Stimulated activated effector memory CD8-positive, alpha-beta T cell treated with anti-CD3 and anti-CD28 coated beads, Interleukin-12 subunit alpha, Interleukin-12 subunit beta, amount 100 ng/mL, for 72 hours (primary cell): Measurements from ENCODE around the gene MUSTN1.
A peak's percentile ranks its signal among the peaks of the same experiment; 100 is the strongest.

ENCODE experiments used
- ATAC-seq: fragments of 150-1000 bp; cut with Tn5 transposase; 2 replicates; pipeline ENCODE4 v1.10.0; 2021
- DNase-seq, 2 donors: peaks; one replicate each; pipeline ENCODE4 v3.0.0; 2021 to 2022; ENCODE audit warnings: low spot score in 2 of 2
- H3K27ac Mint-ChIP-seq: one replicate; pipeline ENCODE4 v1.8.0; 2022; ENCODE audit warnings: mild to moderate bottlenecking, mixed read lengths
- H3K36me3 Mint-ChIP-seq: one replicate; pipeline ENCODE4 v1.8.0; 2022; ENCODE audit warnings: mild to moderate bottlenecking, mixed read lengths
- H3K4me1 Mint-ChIP-seq: one replicate; pipeline ENCODE4 v1.8.0; 2022; ENCODE audit warnings: mixed read lengths
- H3K4me3 Mint-ChIP-seq: one replicate; pipeline ENCODE4 v1.8.0; 2022; ENCODE audit warnings: mild to moderate bottlenecking, mixed read lengths
- H3K9me3 Mint-ChIP-seq: one replicate; pipeline ENCODE4 v1.8.0; 2022; ENCODE audit warnings: mixed read lengths

Gene MUSTN1

DNA sequence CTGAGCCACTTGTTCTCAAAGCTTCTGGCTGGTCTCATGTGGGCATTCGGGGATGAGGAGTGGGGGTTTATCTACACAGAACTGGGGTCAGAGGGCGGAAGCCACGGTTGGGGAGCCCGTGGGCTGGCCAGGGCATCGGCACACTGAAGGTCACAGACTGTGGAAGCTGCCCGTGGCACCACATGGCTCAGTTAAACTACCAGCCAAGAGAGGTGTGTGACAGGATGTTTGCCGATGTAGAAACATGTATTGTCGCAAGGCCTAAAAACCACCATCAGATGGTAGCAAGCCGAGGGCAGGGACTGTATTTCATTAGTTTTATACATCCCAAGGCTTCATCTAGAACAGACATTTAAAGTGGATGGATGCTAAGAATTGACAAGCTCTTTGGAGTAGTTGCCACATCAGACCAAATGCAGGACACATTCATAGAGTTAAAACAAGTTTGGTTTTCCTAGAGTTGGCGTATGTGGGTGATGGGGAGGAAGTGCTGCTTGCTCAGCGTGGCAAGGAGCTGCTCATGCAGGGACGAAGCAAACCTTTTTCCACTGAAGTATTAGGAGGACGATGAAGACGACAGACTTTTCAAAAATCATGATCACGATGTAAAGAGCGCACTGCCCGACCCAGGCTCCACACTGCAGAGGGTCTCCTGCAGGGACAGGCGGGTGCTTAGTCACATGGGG, 9.6 kb upstream of the MUSTN1 start:
- DNase-seq: no peak
- ATAC-seq: no peak
- Mint-ChIP-seq H3K9me3 (no peaks in the 10 kb centered on the region), H3K4me3 (no peak overlapping the region), H3K4me1 (peaks cover 25% of the 10 kb centered on the region), H3K27ac (no peak overlapping the region), H3K36me3 (peaks cover 4% of the 10 kb centered on the region)

DNA sequence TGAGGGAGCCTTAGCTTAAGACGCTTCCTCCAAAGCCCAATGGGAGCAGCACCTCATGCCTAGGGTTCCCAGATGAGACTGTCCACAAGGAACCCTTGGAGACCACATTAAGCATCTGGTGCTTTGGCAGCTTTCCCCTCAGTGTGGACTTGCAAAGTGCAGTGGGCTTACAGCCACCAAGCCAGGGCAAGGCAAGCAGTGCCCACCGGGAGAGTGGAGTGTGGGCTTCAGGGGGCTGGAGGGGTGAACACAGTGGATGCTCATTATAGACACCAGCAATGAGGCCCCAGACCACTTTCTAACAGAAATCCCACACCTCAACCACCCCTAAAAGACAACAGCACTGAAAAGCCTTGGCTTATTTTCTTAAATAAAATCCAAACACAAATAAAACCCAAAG, 9.1 kb upstream of the MUSTN1 start:
- H3K4me1 Mint-ChIP-seq: peaks cover 31% of the 10 kb centered on the region
- DNase-seq: no peak
- no peak for ATAC-seq
- no peak overlapping the region for H3K4me3 Mint-ChIP-seq
- peaks cover 4% of the 10 kb centered on the region for H3K36me3 Mint-ChIP-seq
- no peak overlapping the region for H3K27ac Mint-ChIP-seq
- no peaks in the 10 kb centered on the region for H3K9me3 Mint-ChIP-seq

DNA sequence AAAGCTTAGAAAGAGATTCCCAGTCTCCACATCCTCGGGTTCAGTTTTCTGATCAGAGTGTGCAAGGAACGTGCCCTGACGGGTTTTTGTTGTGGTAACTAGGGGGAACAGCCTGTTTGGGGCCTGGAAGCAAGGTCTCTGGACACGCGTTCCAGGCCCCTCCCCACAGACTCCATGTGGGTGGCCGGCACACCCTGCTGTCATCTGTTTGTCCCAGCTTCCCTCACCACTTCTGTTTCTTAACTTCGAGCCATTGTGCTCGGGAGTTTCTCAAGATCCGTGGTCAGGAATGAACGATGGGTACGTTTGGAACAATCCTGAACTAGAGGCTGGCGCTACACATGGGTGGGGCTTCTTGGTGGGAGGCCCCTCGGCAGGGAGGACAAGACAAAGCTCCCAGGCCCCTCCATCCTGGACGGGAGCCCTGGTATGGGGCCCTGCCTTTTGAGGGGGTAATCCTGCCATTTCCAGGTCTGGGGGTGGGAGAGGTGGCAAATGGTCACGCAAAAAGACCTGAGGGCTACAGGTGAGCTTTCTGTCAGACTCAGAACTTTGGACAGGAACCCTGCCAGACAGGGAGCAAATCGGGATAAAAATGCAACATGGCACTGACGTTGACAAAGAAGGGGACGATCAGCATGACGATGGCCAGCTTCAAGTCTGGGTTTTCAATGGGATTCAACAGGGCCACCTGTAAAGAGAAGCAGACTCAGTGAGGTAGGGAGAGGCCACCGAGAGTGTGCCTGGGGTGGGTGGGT, 8.5 kb upstream of the MUSTN1 start:
- DNase-seq (no peak), ATAC-seq (no peak)
- Mint-ChIP-seq H3K36me3 (peaks cover 4% of the 10 kb centered on the region), H3K27ac (peak overlapping the region; percentile 48), H3K4me1 (peaks cover 37% of the 10 kb centered on the region), H3K4me3 (no peak overlapping the region), H3K9me3 (no peaks in the 10 kb centered on the region)

DNA sequence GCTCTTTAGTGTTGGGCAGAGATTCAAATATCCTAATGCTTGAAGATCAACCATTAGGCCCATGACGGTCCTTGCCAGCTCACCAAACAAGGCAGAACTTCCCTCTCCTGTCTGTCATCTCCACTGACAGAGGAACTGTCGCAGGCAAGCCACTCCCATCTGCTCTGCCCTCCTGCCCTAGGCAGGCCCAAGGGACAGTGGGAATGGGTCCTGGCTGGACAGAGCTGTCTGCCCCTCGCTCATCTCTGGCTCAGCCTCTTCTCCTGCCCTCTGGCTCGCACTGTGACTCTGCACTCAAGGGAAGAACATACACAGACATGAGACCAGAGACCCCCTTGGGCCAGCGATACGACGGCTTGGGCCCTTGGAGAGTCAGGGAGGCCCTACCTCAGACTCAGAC, 7.6 kb upstream of the MUSTN1 start:
- H3K36me3 Mint-ChIP-seq: peaks cover 8% of the 10 kb centered on the region
- no peak overlapping the region for H3K27ac Mint-ChIP-seq
- peaks cover 45% of the 10 kb centered on the region for H3K4me1 Mint-ChIP-seq
- no peaks in the 10 kb centered on the region for H3K9me3 Mint-ChIP-seq
- DNase-seq (no peak), ATAC-seq (no peak)
- H3K4me3 Mint-ChIP-seq: no peak overlapping the region

DNA sequence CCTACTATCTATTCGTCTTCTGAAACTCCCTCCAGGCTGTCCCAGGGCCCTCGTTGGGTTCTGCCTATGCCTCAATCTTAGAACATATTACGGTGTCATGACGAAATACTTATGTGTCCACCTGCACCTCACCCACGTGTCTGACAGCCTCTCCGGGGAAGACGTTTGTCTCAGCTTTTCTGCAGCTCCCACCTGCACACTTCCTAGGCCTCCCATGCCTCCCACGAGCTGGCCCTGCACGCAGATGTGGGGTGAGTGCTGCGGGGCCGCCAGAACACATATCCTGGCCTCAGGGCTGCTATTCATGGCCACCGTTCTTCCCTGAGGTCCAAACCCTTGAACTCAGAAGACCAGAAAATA, 7.1 kb upstream of the MUSTN1 start:
- Mint-ChIP-seq H3K4me1 (peaks cover 48% of the 10 kb centered on the region), H3K36me3 (peaks cover 11% of the 10 kb centered on the region), H3K27ac (no peak overlapping the region), H3K4me3 (no peak overlapping the region), H3K9me3 (no peaks in the 10 kb centered on the region)
- no peak for DNase-seq
- no peak for ATAC-seq

DNA sequence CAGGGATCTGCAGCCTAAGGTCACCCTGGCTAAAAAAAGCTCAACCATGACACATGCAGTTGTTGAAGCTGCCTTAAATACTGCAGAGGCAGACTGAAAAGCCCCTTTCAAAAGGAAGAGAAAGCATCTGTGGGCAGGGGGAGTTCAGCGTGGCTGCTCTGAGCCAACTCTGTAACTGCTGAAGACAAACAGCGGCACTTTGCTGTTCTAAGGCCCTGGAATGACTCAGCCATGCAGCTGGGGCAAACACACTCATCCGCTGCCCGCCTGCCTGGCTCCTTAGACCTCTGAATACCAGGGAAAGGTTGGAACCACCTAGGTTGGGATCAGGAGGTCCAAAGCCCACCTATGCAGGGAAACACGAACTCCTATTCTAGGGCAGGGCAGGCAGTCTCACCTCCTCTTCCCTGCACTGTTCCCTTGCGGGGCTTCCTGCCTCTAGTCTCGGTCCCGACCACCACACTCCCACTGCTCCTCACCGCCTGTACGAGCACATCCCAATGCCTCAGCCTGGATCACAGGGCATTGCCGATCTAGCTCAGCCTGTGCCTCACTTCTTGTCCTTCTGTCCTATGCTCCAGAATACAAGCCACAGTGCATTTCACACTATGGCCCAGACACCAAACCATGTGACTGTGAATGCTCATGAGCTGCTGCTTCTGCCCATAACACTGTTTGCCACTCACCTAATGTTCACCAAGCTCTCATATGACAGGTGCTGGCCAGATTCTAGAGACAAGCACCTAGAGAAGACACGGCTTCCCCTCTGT, 6.6 kb upstream of the MUSTN1 start:
- ATAC-seq: no peak
- DNase-seq: no peak
- no peak overlapping the region for H3K27ac Mint-ChIP-seq
- no peak overlapping the region for H3K4me3 Mint-ChIP-seq
- H3K4me1 Mint-ChIP-seq: peaks cover 53% of the 10 kb centered on the region
- H3K9me3 Mint-ChIP-seq: no peaks in the 10 kb centered on the region
- H3K36me3 Mint-ChIP-seq: peaks cover 15% of the 10 kb centered on the region

DNA sequence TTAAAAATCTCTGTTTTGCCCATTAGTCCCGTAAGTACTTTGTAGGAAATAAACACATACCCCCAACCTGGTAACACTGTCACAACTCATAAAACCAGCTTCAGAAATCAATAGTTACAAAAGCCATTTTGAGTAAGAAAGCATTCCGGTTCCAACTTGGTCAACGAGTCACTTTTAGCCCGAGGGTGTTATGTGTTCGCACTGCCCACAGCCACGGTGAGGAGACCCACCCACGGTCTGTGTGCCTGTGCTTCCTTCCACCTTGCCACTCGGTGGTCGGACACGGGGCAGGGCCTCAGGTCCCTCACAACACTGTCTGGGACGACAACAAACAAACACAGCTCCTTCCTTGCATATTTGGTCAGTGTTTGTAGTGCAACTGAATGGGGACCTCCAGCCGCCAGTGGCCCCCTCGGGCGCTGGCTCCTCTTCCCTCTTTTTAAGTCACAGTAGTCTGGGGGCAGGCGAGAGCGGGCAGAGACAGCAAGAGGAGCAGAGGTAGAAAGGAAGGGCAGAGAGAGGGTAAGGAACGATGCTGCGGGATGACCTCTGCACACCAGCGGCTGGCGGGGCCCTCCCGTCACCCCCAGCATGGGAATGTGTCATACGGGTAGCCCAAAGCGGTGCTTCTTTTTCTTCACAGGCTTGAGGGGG, 5.2 kb upstream of the MUSTN1 start:
- Mint-ChIP-seq H3K4me1 (peaks cover 53% of the 10 kb centered on the region), H3K4me3 (no peak overlapping the region), H3K27ac (no peak overlapping the region), H3K9me3 (no peaks in the 10 kb centered on the region), H3K36me3 (peaks cover 15% of the 10 kb centered on the region)
- no peak for DNase-seq
- peak; percentile 5 for ATAC-seq

DNA sequence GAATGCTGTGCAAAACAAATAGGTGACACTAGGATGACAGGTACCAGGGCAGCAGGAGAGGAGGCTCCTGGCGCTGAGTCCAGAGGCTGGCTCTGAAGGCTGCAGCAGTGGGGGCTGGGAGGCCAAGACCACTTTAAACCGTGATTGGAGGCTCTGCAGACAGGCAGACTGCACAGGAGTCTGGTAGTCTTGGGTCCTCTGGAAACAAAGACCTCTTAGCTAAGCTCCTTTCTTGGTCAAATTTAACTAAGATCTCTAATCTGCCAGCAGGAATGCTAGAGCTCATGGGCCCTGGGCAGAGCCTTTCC, 4.4 kb upstream of the MUSTN1 start:
- H3K27ac Mint-ChIP-seq: peak overlapping the region; percentile 79
- ATAC-seq (no peak), DNase-seq (no peak)
- no peaks in the 10 kb centered on the region for H3K9me3 Mint-ChIP-seq
- H3K4me1 Mint-ChIP-seq: peaks cover 53% of the 10 kb centered on the region
- H3K36me3 Mint-ChIP-seq: peaks cover 15% of the 10 kb centered on the region
- no peak overlapping the region for H3K4me3 Mint-ChIP-seq

DNA sequence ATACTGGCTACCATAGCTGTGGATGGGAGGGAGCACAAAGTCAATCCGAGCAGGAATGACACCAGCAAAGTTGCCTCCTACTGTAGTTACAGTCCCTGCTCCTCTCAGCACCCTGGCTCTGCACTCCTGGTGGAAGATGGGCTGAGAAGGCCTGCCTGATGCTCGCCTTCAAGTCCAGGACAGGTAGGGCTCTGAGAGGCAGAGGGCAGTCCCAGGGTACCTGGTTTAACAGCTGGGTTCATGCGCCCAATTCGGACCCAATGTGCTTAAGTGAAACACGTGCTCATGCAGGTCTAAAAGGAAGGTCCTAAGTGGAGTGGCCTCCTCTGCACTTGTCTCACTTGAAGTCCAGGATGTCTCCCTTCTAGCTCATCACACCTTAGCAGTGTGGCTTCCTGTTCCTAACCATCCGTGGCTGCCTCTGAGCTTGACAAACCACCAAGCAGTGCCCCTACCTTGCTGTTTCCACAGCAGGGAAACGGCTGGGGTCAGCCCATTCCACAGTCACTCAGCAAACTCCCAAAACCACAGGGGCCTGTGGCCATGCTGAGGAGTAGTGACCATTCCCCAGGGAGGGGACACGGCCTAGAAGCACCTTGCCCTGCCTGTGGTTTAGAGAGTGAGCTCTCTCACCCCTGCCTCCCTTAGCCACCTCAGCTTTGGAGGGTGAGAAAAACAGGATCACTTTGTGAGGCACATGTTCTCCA, 3.9 kb upstream of the MUSTN1 start:
- no peak for DNase-seq
- Mint-ChIP-seq H3K4me1 (peaks cover 53% of the 10 kb centered on the region), H3K4me3 (no peak overlapping the region), H3K36me3 (peaks cover 15% of the 10 kb centered on the region), H3K9me3 (no peaks in the 10 kb centered on the region), H3K27ac (peak overlapping the region; percentile 79)
- ATAC-seq: peak; percentile 82

DNA sequence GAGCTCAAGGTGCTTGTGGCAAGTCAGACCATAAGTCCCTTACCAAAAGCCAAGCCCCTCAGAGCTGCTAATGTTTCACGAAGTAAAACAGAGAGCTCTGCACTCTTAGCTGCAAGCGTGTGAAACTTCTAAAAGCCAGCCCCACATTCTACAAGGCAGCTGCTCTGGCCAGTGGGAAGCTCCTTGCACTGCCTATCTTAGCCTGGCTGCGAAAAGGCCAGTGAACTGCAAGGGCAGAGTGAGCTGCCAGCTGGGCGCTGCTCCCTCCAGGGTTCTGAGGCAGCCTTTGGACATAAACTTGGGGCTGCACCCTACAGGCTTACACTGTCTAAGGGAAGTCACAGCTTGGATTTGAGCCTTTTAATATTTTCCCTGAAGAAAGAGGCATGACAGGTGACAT, 2.2 kb upstream of the MUSTN1 start:
- peaks cover 52% of the 10 kb centered on the region for H3K4me1 Mint-ChIP-seq
- no peak overlapping the region for H3K27ac Mint-ChIP-seq
- ATAC-seq (no peak), DNase-seq (no peak)
- H3K4me3 Mint-ChIP-seq: no peak overlapping the region
- no peaks in the 10 kb centered on the region for H3K9me3 Mint-ChIP-seq
- peaks cover 15% of the 10 kb centered on the region for H3K36me3 Mint-ChIP-seq

DNA sequence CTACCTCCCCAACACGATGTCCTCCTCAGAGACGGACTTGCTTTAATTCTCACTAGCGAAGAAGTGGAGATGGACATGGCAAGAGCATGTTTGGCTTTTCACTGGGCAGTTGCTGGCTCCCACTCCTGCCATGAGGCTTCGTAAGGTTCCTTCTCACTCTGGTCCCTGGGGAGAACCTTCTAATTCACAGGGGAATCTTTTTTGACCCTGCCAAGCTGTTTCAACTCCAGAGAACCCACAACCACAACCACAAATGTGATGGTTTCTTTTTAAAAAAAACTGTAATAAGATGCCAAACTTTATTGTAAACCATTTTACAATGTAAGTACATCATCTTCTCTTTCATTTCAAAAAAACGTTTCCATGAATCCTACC, 1.6 kb upstream of the MUSTN1 start:
- Mint-ChIP-seq H3K4me3 (no peak overlapping the region), H3K36me3 (peaks cover 15% of the 10 kb centered on the region), H3K4me1 (peaks cover 48% of the 10 kb centered on the region), H3K27ac (no peak overlapping the region), H3K9me3 (no peaks in the 10 kb centered on the region)
- DNase-seq (no peak), ATAC-seq (no peak)

DNA sequence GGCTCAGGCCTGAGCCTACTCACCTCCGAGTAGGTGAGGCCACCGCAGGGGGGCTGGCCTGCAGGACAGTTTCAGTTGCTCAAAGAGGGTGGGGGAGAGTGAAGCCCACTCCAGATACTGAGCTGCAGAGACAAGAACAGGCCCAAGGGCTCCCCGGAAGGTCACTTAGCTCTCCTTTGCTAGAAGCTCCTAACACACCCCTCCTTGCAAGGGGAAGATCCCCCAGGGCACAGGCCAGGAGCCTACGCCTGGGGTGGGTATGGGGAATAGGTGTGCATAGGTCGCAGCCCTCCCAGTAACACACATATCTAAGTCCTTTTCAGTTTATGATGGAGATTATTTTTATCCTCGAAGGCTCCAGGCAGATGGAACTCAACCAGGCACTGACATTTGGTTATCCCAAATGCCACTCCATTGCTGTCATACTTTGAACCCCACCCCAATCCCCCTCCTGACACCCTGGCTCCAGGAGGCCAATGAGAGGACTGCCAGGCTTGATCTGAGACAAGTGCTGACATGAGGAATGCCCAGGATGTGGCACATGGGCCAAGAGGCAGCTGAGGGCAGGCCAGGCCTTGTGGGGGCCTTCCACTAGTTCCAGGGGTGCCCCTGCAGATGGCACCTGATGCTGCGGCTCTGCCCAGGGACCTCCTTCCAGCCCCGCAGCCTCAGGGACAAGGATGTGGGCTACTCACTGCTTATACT, 1.1 kb upstream of the MUSTN1 start:
- Mint-ChIP-seq H3K4me1 (peaks cover 50% of the 10 kb centered on the region), H3K27ac (no peak overlapping the region), H3K36me3 (peaks cover 15% of the 10 kb centered on the region), H3K9me3 (no peaks in the 10 kb centered on the region), H3K4me3 (no peak overlapping the region)
- no peak for ATAC-seq
- no peak for DNase-seq

DNA sequence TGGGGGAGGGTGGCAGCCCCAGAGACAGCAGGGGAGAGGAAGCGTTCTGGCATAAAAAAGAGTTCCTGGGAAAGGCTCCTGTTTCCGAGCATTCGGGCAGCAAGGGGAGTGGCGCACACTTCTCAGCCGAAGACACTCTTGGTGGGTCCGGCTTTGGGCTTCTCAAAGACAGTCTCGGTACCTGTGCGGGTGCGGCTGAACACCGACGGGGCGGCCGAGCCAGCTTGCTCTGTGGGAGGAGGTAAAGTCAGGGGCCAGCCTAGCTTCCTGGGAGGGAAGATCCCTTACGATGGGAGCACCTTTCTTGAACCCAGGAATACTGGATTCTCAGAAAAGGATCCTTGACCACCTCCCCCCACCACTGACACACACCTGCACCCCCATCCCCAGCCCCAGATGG, 1.6 kb downstream of the MUSTN1 start:
- no peak overlapping the region for H3K4me3 Mint-ChIP-seq
- H3K36me3 Mint-ChIP-seq: peaks cover 10% of the 10 kb centered on the region
- no peaks in the 10 kb centered on the region for H3K9me3 Mint-ChIP-seq
- ATAC-seq: no peak
- H3K27ac Mint-ChIP-seq: no peak overlapping the region
- H3K4me1 Mint-ChIP-seq: peaks cover 23% of the 10 kb centered on the region
- no peak for DNase-seq

DNA sequence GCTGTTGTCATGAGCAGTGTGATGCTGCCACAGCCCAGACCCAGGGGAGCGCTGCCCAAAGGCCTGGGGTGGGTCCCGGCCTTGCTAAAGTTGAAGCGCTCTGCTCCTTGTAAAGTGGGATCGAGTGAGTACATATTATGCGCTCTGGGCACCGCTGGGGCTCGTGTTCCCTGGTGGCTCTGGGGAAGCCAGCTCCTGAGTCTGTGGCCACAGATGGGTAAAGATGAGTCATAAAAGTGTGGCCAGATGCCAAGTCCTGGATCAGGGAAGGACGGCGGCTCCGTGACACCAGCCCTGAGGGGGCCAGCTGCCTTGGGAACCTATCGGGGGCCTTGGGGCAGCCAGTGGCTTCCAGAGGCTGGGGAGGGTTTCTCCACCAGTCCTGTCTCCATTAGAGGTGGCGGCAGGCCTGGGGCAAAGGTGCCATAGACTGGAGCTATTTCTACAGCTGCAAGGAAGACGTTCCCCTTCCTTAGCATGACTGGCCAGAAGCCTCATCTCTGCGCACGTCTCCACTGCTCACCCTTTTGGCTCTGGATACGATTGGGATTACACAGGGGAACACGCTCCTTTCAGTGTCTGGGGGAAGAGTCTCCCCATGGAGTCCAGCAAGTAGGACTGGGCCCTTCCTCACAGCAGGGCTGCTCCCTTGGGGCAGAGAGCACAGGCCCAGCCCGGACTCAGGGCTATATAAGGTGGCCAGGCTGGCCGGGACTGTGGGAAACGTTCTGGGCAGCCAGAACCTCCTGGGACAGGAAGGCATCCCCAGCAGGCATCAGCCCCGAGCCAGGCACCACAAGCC, 3.1 kb downstream of the MUSTN1 start:
- Mint-ChIP-seq H3K4me1 (peaks cover 10% of the 10 kb centered on the region), H3K36me3 (peaks cover 1% of the 10 kb centered on the region), H3K27ac (peak overlapping the region; percentile 85), H3K9me3 (no peaks in the 10 kb centered on the region), H3K4me3 (no peak overlapping the region)
- ATAC-seq (no peak), DNase-seq (no peak)
